H9 (cell line): Measurements from ENCODE around the gene TOGARAM2. TPM values are rescaled to one million over a fixed set of nuclear protein-coding genes. Genes with fewer than 3 reads are reported as not detected.

Experiments used
- DNase-seq: peaks from one replicate; pipeline ENCODE4 v3.0.0-alpha.2; 2017
- H2AFZ ChIP-seq: one replicate; pipeline ENCODE4 v1.6.1; 2013; ENCODE audit warnings: mild to moderate bottlenecking, low read length, control low read depth, moderate library complexity
- H2AK5ac ChIP-seq: 2 replicates; pipeline ENCODE4 v1.6.1; 2013; ENCODE audit warnings: low read length, control low read depth, mixed read lengths; ENCODE audit not compliant: insufficient read length
- H2BK120ac ChIP-seq: one replicate; pipeline ENCODE4 v1.6.1; 2013; ENCODE audit warnings: low read depth, mild to moderate bottlenecking, low read length, control low read depth, inconsistent platforms; ENCODE audit not compliant: poor library complexity, severe bottlenecking
- H2BK12ac ChIP-seq: 2 replicates; pipeline ENCODE4 v1.6.1; 2013; ENCODE audit warnings: low read length, control low read depth, mixed read lengths, low read depth; ENCODE audit not compliant: insufficient read length
- H2BK15ac ChIP-seq: 2 replicates; pipeline ENCODE4 v1.6.1; 2013; ENCODE audit warnings: low read depth, low read length, control low read depth
- H2BK20ac ChIP-seq: one replicate; pipeline ENCODE4 v1.6.1; 2013; ENCODE audit warnings: low read depth, mild to moderate bottlenecking, low read length, control low read depth, inconsistent platforms; ENCODE audit not compliant: poor library complexity, severe bottlenecking
- H2BK5ac ChIP-seq: 2 replicates; pipeline ENCODE4 v1.6.1; 2013; ENCODE audit warnings: low read length, control low read depth, mixed read lengths; ENCODE audit not compliant: insufficient read length
- H3K14ac ChIP-seq: 2 replicates; pipeline ENCODE4 v1.6.1; 2013; ENCODE audit warnings: low read length, control low read depth; ENCODE audit not compliant: insufficient read depth
- H3K18ac ChIP-seq: 2 replicates; pipeline ENCODE4 v1.6.1; 2013; ENCODE audit warnings: low read depth, mild to moderate bottlenecking, mixed read lengths, low read length, control low read depth; ENCODE audit not compliant: insufficient read length
- H3K23ac ChIP-seq: 2 replicates; pipeline ENCODE4 v1.6.1; 2013; ENCODE audit warnings: low read length, control low read depth, mixed read lengths, low read depth; ENCODE audit not compliant: insufficient read length
- H3K23me2 ChIP-seq: 2 replicates; pipeline ENCODE4 v1.6.1; 2013; ENCODE audit warnings: low read depth, mild to moderate bottlenecking, mixed read lengths, low read length, control low read depth; ENCODE audit not compliant: insufficient read length, poor library complexity, severe bottlenecking
- H3K27ac ChIP-seq: 2 replicates; pipeline ENCODE4 v1.5.1; 2013; ENCODE audit warnings: low read length, control low read depth, mixed read lengths, low read depth; ENCODE audit not compliant: insufficient read length
- H3K27me3 ChIP-seq: 2 replicates; pipeline ENCODE4 v1.6.1; 2013; ENCODE audit warnings: low read length, control low read depth, inconsistent platforms; ENCODE audit not compliant: insufficient read depth
- H3K4ac ChIP-seq: 2 replicates; pipeline ENCODE4 v1.6.1; 2013; ENCODE audit warnings: low read depth, mild to moderate bottlenecking, control low read depth, inconsistent platforms, low read length, moderate library complexity
- H3K4me1 ChIP-seq: 2 replicates; pipeline ENCODE4 v1.6.1; 2013; ENCODE audit warnings: low read length, control low read depth, inconsistent platforms; ENCODE audit not compliant: insufficient read depth
- H3K4me2 ChIP-seq: 2 replicates; pipeline ENCODE4 v1.6.1; 2013; ENCODE audit warnings: low read length, control low read depth, mixed read lengths; ENCODE audit not compliant: insufficient read length, insufficient read depth
- H3K56ac ChIP-seq: 2 replicates; pipeline ENCODE4 v1.6.1; 2013; ENCODE audit warnings: low read depth, mild to moderate bottlenecking, mixed read lengths, low read length, control low read depth; ENCODE audit not compliant: insufficient read length
- H3K79me1 ChIP-seq: 2 replicates; pipeline ENCODE4 v1.6.1; 2013; ENCODE audit warnings: low read depth, mild to moderate bottlenecking, moderate library complexity, low read length, control low read depth, inconsistent platforms; ENCODE audit not compliant: insufficient read depth, poor library complexity, severe bottlenecking
- H3K79me2 ChIP-seq: 2 replicates; pipeline ENCODE4 v1.6.1; 2013; ENCODE audit warnings: low read length, control low read depth, inconsistent platforms; ENCODE audit not compliant: insufficient read depth
- H3K9ac ChIP-seq: 2 replicates; pipeline ENCODE4 v1.6.1; 2013; ENCODE audit warnings: low read length, control low read depth, mixed read lengths; ENCODE audit not compliant: insufficient read length; ENCODE audit errors: extremely low read depth
- H3K9me3 ChIP-seq: one replicate; pipeline ENCODE4 v1.6.1; 2013; ENCODE audit warnings: low read depth, low read length, inconsistent platforms; ENCODE audit not compliant: control insufficient read depth
- H3T11ph ChIP-seq: one replicate; pipeline ENCODE4 v1.6.1; 2013; ENCODE audit warnings: mild to moderate bottlenecking, low read length, control low read depth, inconsistent platforms
- H4K20me1 ChIP-seq: one replicate; pipeline ENCODE4 v1.6.1; 2013; ENCODE audit not compliant: control insufficient read depth, insufficient read length, insufficient read depth
- H4K5ac ChIP-seq: 2 replicates; pipeline ENCODE4 v1.6.1; 2013; ENCODE audit warnings: low read depth, mild to moderate bottlenecking, mixed read lengths, low read length, control low read depth; ENCODE audit not compliant: insufficient read length
- H4K8ac ChIP-seq: replicated peaks from 2 replicates; pipeline ENCODE4 v1.6.1; 2013; ENCODE audit warnings: low read length, control low read depth, mixed read lengths, low read depth; ENCODE audit not compliant: insufficient read length
- H4K91ac ChIP-seq: 2 replicates; pipeline ENCODE4 v1.6.1; 2013; ENCODE audit warnings: low read depth, mild to moderate bottlenecking, moderate library complexity, mixed read lengths, low read length, control low read depth; ENCODE audit not compliant: insufficient read length
- H3K27ac Mint-ChIP-seq, 3 experiments: 2 replicates in 2 of 3; 3 replicates in 1 of 3; pipeline ENCODE4 v1.8.0; 2020 to 2021; ENCODE audit warnings: mixed read lengths in 3 of 3, mild to moderate bottlenecking in 1 of 3, moderate library complexity in 1 of 3
- H3K27me3 Mint-ChIP-seq: 2 replicates; pipeline ENCODE4 v1.8.0; 2021; ENCODE audit warnings: low read depth, mild to moderate bottlenecking, moderate library complexity, mixed read lengths
- H3K36me3 Mint-ChIP-seq, 3 experiments: 2 replicates in 2 of 3; 3 replicates in 1 of 3; pipeline ENCODE4 v1.8.0; 2020 to 2021; ENCODE audit warnings: low read depth in 3 of 3, mixed read lengths in 3 of 3; ENCODE audit not compliant: insufficient read depth in 1 of 3
- H3K4me1 Mint-ChIP-seq, 2 experiments: 2 replicates each; pipeline ENCODE4 v1.8.0; 2020; ENCODE audit warnings: mixed read lengths in 2 of 2
- H3K4me3 Mint-ChIP-seq, 2 experiments: 2 replicates in 1 of 2; 3 replicates in 1 of 2; pipeline ENCODE4 v1.8.0; 2020 to 2021; ENCODE audit warnings: mild to moderate bottlenecking in 2 of 2, mixed read lengths in 2 of 2, moderate library complexity in 1 of 2
- H3K9me3 Mint-ChIP-seq, 2 experiments: 2 replicates in 1 of 2; 3 replicates in 1 of 2; pipeline ENCODE4 v1.8.0; 2020; ENCODE audit warnings: mild to moderate bottlenecking in 2 of 2, mixed read lengths in 2 of 2, moderate library complexity in 1 of 2
- CTCF ChIP-seq: fragments of 200-600 bp; sonication (generic); conservative IDR thresholded peaks from 3 replicates; pipeline ENCODE4 v1.8.0; 2021; ENCODE audit warnings: antibody characterized with exemption, mild to moderate bottlenecking
- WGBS: extraction: QIAGEN DNeasy Blood & Tissue Kit; methylation state at CpG from one replicate; pipeline ENCODE4 v1.1.7; 2013; ENCODE audit warnings: missing lambda C conversion rate, low lambda C conversion rate, mixed read lengths; ENCODE audit not compliant: insufficient read length; ENCODE audit errors: extremely low coverage; 5-methylcytosine and 5-hydroxymethylcytosine counted together
- total RNA-seq: library from RNA; stranded (reverse); gene quantifications from 2 replicates; pipeline ENCODE4 v1.2.1, GENCODE V29; 2021

The TOGARAM2 gene
- total RNA-seq, 1 experiment from 2014 or later: 0.83 TPM

GRCh38 chr2:28994679-28995078 lies 13.6 kb downstream of the TOGARAM2 start:
- Histone ChIP-seq H3K27me3 (peaks cover 2% of the 10 kb centered on the region; the same call in 1 of the 2 replicates), H3K79me2 (no peaks in the 10 kb centered on the region), H3K4ac (no peak overlapping the region), H3K9me3 (no peaks in the 10 kb centered on the region), H3K27ac (no peak overlapping the region), H3K56ac (no peak overlapping the region), H4K8ac (no peak overlapping the region), H3K18ac (no peak overlapping the region), H3K4me2 (no peak overlapping the region), H2AFZ (no peak overlapping the region), H3K23me2 (no peaks in the 10 kb centered on the region), H3K4me1 (no peaks in the 10 kb centered on the region; the same call in 1 of the 2 replicates), H2BK15ac (no peak overlapping the region), H2BK5ac (no peak overlapping the region), H2BK20ac (no peak overlapping the region), H2BK120ac (no peak overlapping the region), H4K5ac (no peak overlapping the region), H4K20me1 (no peaks in the 10 kb centered on the region), H3K9ac (no peak overlapping the region), H3K14ac (no peak overlapping the region), H3T11ph (no peak overlapping the region), H3K79me1 (no peaks in the 10 kb centered on the region), H2BK12ac (no peak overlapping the region), H3K23ac (no peak overlapping the region), H4K91ac (no peak overlapping the region), H2AK5ac (no peak overlapping the region)
- no peak for DNase-seq
- no peaks in the 10 kb centered on the region for H3K36me3 Mint-ChIP-seq
- no peaks in the 10 kb centered on the region for H3K9me3 Mint-ChIP-seq
- H3K4me1 Mint-ChIP-seq: peaks cover 5 to 10% of the 10 kb centered on the region in 2 experiments
- H3K27me3 Mint-ChIP-seq: peaks cover 3% of the 10 kb centered on the region
- WGBS: no CpG with 5 or more reads among the region's 7 CpGs
- no peak overlapping the region for H3K4me3 Mint-ChIP-seq
- no peak for TF ChIP-seq CTCF
- no peak overlapping the region for H3K27ac Mint-ChIP-seq
